ENCODE results near the gene LRRC4C.

The LRRC4C gene

DNA sequence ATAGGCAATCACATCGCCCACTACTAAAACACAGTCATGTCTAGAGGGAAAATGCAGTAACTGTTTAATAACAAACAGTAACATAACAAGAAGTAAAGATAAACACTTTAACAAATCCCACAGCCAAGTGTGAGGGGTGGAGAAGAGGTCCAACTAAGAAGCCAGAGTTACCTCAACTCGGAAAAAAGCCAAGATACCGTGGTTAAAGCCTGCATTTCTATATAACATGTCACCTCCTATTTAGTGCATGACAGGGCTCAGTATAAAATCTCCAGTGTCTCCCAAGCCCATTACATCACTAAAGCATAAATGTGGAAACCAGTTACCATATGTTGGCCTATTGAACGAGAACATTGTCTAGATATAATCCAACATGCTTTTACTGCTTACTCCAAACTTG, 281.7 kb downstream of the LRRC4C start:
- Histone ChIP-seq H2BK5ac (ENCODE audit: low read depth, low read length, poor library complexity) (no peak overlapping the region), H3K79me2 (ENCODE audit: control insufficient read depth, insufficient read depth, low read length, poor library complexity) (no peaks in the 10 kb centered on the region), H4K8ac (ENCODE audit: low read depth, low read length) (no peak overlapping the region), H3K14ac (ENCODE audit: low read length) (no peak overlapping the region), H3K4me1 (ENCODE audit: control insufficient read depth in 1 of 2, insufficient read depth in 2 of 2, low read length in 2 of 2) (no peaks in the 10 kb centered on the region), H3K23ac (ENCODE audit: low read length) (no peak overlapping the region), H2AK5ac (ENCODE audit: low read length) (no peak overlapping the region), H3K36me3 (ENCODE audit: control insufficient read depth in 1 of 2, insufficient read depth in 2 of 2, low read length in 2 of 2) (no peaks in the 10 kb centered on the region), H2AFZ (ENCODE audit: insufficient read depth, low read length, poor library complexity) (no peak overlapping the region), H3K4me3 (ENCODE audit: low read depth, low read length) (no peak overlapping the region), H3K9ac (ENCODE audit: low read length) (no peak overlapping the region), H3K9me3 (ENCODE audit: insufficient read depth, low read depth, low read length) (no peaks in the 10 kb centered on the region), H2BK120ac (ENCODE audit: insufficient read depth, low read length, poor library complexity) (no peak overlapping the region), H3K27ac (ENCODE audit: low read depth, low read length) (no peak overlapping the region), H4K12ac (ENCODE audit: low read depth, low read length) (no peak overlapping the region), H4K91ac (ENCODE audit: low read depth, low read length) (no peak overlapping the region), H3K79me1 (ENCODE audit: low read length) (no peaks in the 10 kb centered on the region), H2BK12ac (ENCODE audit: low read length) (no peak overlapping the region), H3K4me2 (ENCODE audit: low read length) (no peak overlapping the region), H3K4ac (ENCODE audit: low read depth, low read length) (no peak overlapping the region), H3K27me3 (ENCODE audit: insufficient read depth, low read length) (no peaks in the 10 kb centered on the region), H3K18ac (ENCODE audit: low read length) (no peak overlapping the region)
- DNase-seq = no peak
- WGBS (ENCODE audit: extremely low coverage, insufficient coverage, insufficient read length) = no CpG with 5 or more reads among the region's 4 CpGs

- Histone ChIP-seq H4K8ac (ENCODE audit: low read depth, low read length) (no peak overlapping the region), H3K79me1 (ENCODE audit: low read length) (no peaks in the 10 kb centered on the region), H3K79me2 (ENCODE audit: control insufficient read depth, insufficient read depth, low read length, poor library complexity) (no peaks in the 10 kb centered on the region), H4K12ac (ENCODE audit: low read depth, low read length) (no peak overlapping the region), H3K4me2 (ENCODE audit: low read length) (no peak overlapping the region), H3K4me3 (ENCODE audit: low read depth, low read length) (no peak overlapping the region), H3K36me3 (ENCODE audit: control insufficient read depth in 1 of 2, insufficient read depth in 2 of 2, low read length in 2 of 2) (no peaks in the 10 kb centered on the region), H4K91ac (ENCODE audit: low read depth, low read length) (no peak overlapping the region), H3K4me1 (ENCODE audit: control insufficient read depth in 1 of 2, insufficient read depth in 2 of 2, low read length in 2 of 2) (no peaks in the 10 kb centered on the region), H3K9ac (ENCODE audit: low read length) (no peak overlapping the region), H3K27me3 (ENCODE audit: insufficient read depth, low read length) (no peaks in the 10 kb centered on the region), H2BK120ac (ENCODE audit: insufficient read depth, low read length, poor library complexity) (no peak overlapping the region), H2AFZ (ENCODE audit: insufficient read depth, low read length, poor library complexity) (no peak overlapping the region), H2BK5ac (ENCODE audit: low read depth, low read length, poor library complexity) (no peak overlapping the region), H2BK12ac (ENCODE audit: low read length) (no peak overlapping the region), H3K4ac (ENCODE audit: low read depth, low read length) (no peak overlapping the region), H2AK5ac (ENCODE audit: low read length) (no peak overlapping the region), H3K27ac (ENCODE audit: low read depth, low read length) (no peak overlapping the region), H3K18ac (ENCODE audit: low read length) (no peak overlapping the region), H3K14ac (ENCODE audit: low read length) (no peak overlapping the region), H3K23ac (ENCODE audit: low read length) (no peak overlapping the region), H3K9me3 (ENCODE audit: insufficient read depth, low read depth, low read length) (no peaks in the 10 kb centered on the region)
- no peak for DNase-seq
- WGBS (ENCODE audit: extremely low coverage, insufficient coverage, insufficient read length) = no CpG with 5 or more reads among the region's 1 CpG
Measured at GRCh38 chr11:41175304-41175972, 284.0 kb downstream of the LRRC4C start.

DNA sequence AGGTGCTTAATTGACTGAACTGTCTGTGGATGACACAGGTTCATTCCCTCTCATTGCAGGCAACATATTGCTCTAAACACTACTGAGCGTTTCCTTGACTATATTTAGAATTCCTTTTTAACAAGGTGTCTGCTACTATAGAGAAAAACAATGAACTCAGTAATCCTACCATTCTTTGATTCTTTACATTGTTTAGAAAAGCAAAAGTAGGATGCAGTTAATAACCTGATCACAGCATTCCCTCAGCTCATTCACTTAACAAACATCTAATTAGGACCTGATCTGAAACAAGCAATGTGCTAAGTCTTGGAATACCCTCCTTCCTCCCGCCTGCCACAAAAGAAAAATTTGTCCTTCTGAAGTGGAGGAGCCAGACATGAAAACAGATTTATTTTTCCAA, 313.1 kb downstream of the LRRC4C start:
- WGBS (ENCODE audit: extremely low coverage, insufficient coverage, insufficient read length) = no CpG with 5 or more reads among the region's 2 CpGs
- no peak overlapping the region for H3K4me3 ChIP-seq (ENCODE audit: low read depth, low read length)
- no peaks in the 10 kb centered on the region for H3K27me3 ChIP-seq (ENCODE audit: insufficient read depth, low read length)
- H3K4me2 ChIP-seq (ENCODE audit: low read length) = no peak overlapping the region
- H3K9me3 ChIP-seq (ENCODE audit: insufficient read depth, low read depth, low read length) = no peaks in the 10 kb centered on the region
- H3K18ac ChIP-seq (ENCODE audit: low read length) = no peak overlapping the region
- no peaks in the 10 kb centered on the region for H3K36me3 ChIP-seq (ENCODE audit: control insufficient read depth in 1 of 2, insufficient read depth in 2 of 2, low read length in 2 of 2)
- H2AFZ ChIP-seq (ENCODE audit: insufficient read depth, low read length, poor library complexity) = no peak overlapping the region
- H4K8ac ChIP-seq (ENCODE audit: low read depth, low read length) = no peak overlapping the region
- DNase-seq = no peak
- no peak overlapping the region for H3K9ac ChIP-seq (ENCODE audit: low read length)
- H2BK5ac ChIP-seq (ENCODE audit: low read depth, low read length, poor library complexity) = no peak overlapping the region
- H3K79me2 ChIP-seq (ENCODE audit: control insufficient read depth, insufficient read depth, low read length, poor library complexity) = no peaks in the 10 kb centered on the region
- H2BK120ac ChIP-seq (ENCODE audit: insufficient read depth, low read length, poor library complexity) = no peak overlapping the region
- no peak overlapping the region for H4K91ac ChIP-seq (ENCODE audit: low read depth, low read length)
- H3K27ac ChIP-seq (ENCODE audit: low read depth, low read length) = no peak overlapping the region
- no peak overlapping the region for H2BK12ac ChIP-seq (ENCODE audit: low read length)
- H3K79me1 ChIP-seq (ENCODE audit: low read length) = no peaks in the 10 kb centered on the region
- H3K23ac ChIP-seq (ENCODE audit: low read length) = no peak overlapping the region
- H4K12ac ChIP-seq (ENCODE audit: low read depth, low read length) = no peak overlapping the region
- no peak overlapping the region for H3K14ac ChIP-seq (ENCODE audit: low read length)
- H3K4ac ChIP-seq (ENCODE audit: low read depth, low read length) = no peak overlapping the region
- H2AK5ac ChIP-seq (ENCODE audit: low read length) = no peak overlapping the region
- H3K4me1 ChIP-seq (ENCODE audit: control insufficient read depth in 1 of 2, insufficient read depth in 2 of 2, low read length in 2 of 2) = no peaks in the 10 kb centered on the region

DNA sequence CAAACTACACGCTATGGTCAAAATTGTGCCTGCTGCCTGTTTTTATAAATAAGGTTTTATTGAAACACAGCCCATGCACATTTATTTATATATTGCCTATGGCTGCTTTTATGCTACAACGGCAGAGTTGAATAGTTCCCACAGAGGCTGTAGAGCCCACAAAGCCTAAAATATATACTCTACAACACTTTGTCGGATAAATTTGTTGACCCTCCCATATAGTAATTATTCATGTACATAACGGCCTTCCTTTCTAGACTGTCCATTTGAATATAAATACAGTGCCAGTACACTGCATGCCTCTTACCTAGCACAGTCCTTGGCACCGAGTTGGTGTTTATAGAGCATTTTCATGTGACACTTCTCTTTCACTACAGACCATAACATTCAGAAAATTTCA, 314.0 kb downstream of the LRRC4C start:
- Histone ChIP-seq H2AFZ (ENCODE audit: insufficient read depth, low read length, poor library complexity) (no peak overlapping the region), H3K27ac (ENCODE audit: low read depth, low read length) (no peak overlapping the region), H3K18ac (ENCODE audit: low read length) (no peak overlapping the region), H3K36me3 (ENCODE audit: control insufficient read depth in 1 of 2, insufficient read depth in 2 of 2, low read length in 2 of 2) (no peaks in the 10 kb centered on the region), H3K9ac (ENCODE audit: low read length) (no peak overlapping the region), H3K14ac (ENCODE audit: low read length) (no peak overlapping the region), H3K4ac (ENCODE audit: low read depth, low read length) (no peak overlapping the region), H3K4me3 (ENCODE audit: low read depth, low read length) (no peak overlapping the region), H3K23ac (ENCODE audit: low read length) (no peak overlapping the region), H2BK12ac (ENCODE audit: low read length) (no peak overlapping the region), H2BK120ac (ENCODE audit: insufficient read depth, low read length, poor library complexity) (no peak overlapping the region), H4K8ac (ENCODE audit: low read depth, low read length) (no peak overlapping the region), H3K79me1 (ENCODE audit: low read length) (no peaks in the 10 kb centered on the region), H4K12ac (ENCODE audit: low read depth, low read length) (no peak overlapping the region), H3K27me3 (ENCODE audit: insufficient read depth, low read length) (no peaks in the 10 kb centered on the region), H4K91ac (ENCODE audit: low read depth, low read length) (no peak overlapping the region), H3K4me1 (ENCODE audit: control insufficient read depth in 1 of 2, insufficient read depth in 2 of 2, low read length in 2 of 2) (no peaks in the 10 kb centered on the region), H2AK5ac (ENCODE audit: low read length) (no peak overlapping the region), H3K4me2 (ENCODE audit: low read length) (no peak overlapping the region), H3K9me3 (ENCODE audit: insufficient read depth, low read depth, low read length) (no peaks in the 10 kb centered on the region), H3K79me2 (ENCODE audit: control insufficient read depth, insufficient read depth, low read length, poor library complexity) (no peaks in the 10 kb centered on the region), H2BK5ac (ENCODE audit: low read depth, low read length, poor library complexity) (no peak overlapping the region)
- DNase-seq = no peak
- no CpG with 5 or more reads among the region's 5 CpGs for WGBS (ENCODE audit: extremely low coverage, insufficient coverage, insufficient read length)
